GM18870 (cell line): ENCODE data around the gene PGS1.

Experiments
- ATAC-seq: cut with Tn5 transposase; IDR thresholded peaks from one replicate; pipeline ENCODE4 v1.9.1; 2021; ENCODE audit warnings: moderate library complexity; ENCODE audit not compliant: unreplicated experiment

PGS1 gene

DNA sequence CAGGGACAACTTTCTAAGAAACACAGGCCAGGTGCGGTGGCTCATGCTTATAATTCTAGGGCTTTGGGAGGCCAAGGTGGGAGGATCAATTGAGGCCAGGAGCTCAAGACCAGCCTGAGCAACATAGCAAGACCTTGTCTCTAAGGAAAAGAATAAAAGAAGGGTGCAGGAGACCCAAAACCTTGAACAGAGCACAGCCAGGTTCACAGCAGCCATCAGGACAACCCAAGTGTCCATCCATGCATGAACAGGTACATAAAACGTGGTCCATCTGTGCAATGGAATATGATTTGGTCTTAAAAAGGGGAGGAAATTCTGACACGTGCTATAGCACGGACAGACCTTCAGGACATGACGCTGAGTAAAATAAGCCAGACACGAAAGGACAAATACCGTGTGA lies 91.0 kb downstream of the PGS1 start:
- ATAC-seq: no peak

DNA sequence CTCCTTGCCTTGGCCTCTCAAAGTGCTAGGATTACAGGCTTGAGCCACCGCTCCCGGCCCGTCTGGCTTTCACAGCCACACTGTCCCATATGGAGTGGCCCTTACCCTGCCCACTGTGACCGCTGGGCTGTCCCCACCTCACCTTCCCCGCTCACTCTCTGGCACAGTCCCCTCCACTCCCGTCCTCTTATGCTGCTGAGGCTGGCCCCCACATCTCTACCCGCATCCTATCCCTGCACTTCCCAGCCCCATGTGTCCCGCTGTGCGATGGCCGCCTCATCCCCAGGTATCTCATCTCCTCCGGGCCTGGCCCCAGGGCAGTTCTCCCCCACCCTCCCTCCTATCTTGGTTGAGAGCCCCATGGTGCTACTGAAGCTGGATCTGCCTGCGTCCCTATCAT lies 93.2 kb downstream of the PGS1 start:
- no peak for ATAC-seq

- no peak for ATAC-seq
These were observed 93.8 kb downstream of the PGS1 start for GRCh38 chr17:78472035-78472905.

DNA sequence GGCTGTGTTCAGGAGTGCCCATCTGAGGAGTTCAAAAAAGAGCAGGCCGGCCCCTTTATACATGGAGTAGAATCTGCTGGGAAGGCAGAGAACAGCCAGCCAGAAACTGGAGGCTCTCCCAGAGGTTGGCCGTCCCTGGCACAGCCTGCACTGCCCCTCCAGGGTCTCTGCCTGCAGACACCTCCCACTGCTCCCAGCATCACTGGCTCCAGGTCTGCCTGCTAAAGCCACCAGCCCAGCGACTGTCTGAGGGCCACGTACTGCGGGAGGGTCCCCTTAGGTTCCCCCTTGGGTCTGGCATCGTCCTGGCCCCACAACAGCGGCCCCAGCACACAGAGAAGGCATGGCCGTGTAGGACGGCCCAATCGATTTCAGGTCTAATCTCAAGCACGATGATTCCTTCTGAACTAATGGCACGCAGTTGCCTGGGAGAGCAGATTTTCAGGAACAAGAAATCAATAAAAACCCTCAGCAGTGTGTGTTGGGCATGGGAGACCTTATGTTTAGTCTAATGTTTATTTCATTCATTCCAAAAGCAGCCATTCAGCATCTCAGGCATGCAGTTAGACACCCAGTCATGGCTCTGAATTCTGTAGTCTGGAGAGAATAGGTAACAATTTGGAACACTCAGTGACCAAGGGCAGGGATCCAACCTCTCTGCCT lies 95.6 kb downstream of the PGS1 start:
- no peak for ATAC-seq
